Measurements from ENCODE around the gene OR2C1.

Gene OR2C1

DNA sequence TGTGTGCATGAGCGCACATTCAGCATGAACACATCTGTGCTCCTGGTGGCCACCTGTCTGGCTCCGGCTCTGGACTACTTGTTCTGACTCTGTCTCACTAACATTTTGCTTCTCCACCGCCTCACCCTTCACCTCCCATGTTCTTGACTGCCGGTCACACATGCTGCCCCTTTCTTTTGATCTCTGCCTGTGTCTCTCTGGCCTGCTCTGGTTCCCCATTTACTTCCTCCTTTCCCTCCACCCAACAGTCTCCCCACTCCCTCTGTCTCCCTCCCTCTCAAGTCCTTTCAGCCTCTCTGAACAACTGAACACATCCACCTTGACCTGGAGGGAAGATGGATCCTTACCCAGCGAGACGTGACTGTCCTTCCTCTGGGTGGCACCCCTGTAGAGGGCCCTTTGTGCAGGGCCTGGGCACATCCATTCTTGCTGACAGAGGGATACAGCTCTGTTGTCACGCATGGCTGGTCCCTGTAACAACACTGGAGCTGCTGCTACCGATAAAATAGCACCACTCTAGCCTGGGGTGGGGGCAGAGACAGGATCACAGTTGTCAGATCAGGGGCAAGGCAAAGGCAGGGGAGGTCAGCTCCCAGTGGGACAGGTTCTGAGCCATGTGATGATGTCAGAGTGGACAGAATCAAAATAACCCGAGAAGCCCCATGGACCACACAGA is 34.1 kb downstream of the OR2C1 start:
- H3K4me1 ChIP-seq (ENCODE audit: insufficient read depth, low read length) = no peaks in the 10 kb centered on the region
- peaks cover 13% of the 10 kb centered on the region for H3K9me3 ChIP-seq (ENCODE audit: insufficient read depth, low read depth, low read length)
- H3K27me3 ChIP-seq (ENCODE audit: insufficient read depth, low read length) = no peaks in the 10 kb centered on the region
- H3K36me3 ChIP-seq (ENCODE audit: insufficient read depth, low read length) = peaks cover 72% of the 10 kb centered on the region
- no peak overlapping the region for H3K4me3 ChIP-seq (ENCODE audit: low read length)
- H3K9ac ChIP-seq (ENCODE audit: low read depth, low read length) = no peak overlapping the region
- WGBS = 90% methylated on average over 9 of the region's 9 CpGs
- H3K27ac ChIP-seq (ENCODE audit: low read depth, low read length) = no peak overlapping the region

GRCh38 chr16:3400446-3400778 is 44.7 kb downstream of the OR2C1 start:
- H3K27ac ChIP-seq (ENCODE audit: low read depth, low read length) = peak overlapping the region; percentile 75
- no peaks in the 10 kb centered on the region for H3K4me1 ChIP-seq (ENCODE audit: insufficient read depth, low read length)
- H3K36me3 ChIP-seq (ENCODE audit: insufficient read depth, low read length) = peaks cover 54% of the 10 kb centered on the region
- under 1% methylated on average over 18 of the region's 18 CpGs for WGBS
- peak overlapping the region; percentile 87 for H3K9ac ChIP-seq (ENCODE audit: low read depth, low read length)
- H3K9me3 ChIP-seq (ENCODE audit: insufficient read depth, low read depth, low read length) = peaks cover 20% of the 10 kb centered on the region; the same call in 1 of the 2 replicates
- no peaks in the 10 kb centered on the region for H3K27me3 ChIP-seq (ENCODE audit: insufficient read depth, low read length)
- H3K4me3 ChIP-seq (ENCODE audit: low read length) = peak overlapping the region; percentile 90

GRCh38 chr16:3400779-3401688 is 45.3 kb downstream of the OR2C1 start, which contains the start of the genes ZNF174 and ZSCAN32:
ZNF174 (plus strand) TSS chr16:3401215; CDS start chr16:3402005, 790 bp downstream.
ZSCAN32 (minus strand) TSS chr16:3401004; CDS start chr16:3397557, 3,447 bp downstream.
- Histone ChIP-seq H3K9ac (ENCODE audit: low read depth, low read length) (peak within 1 kb of the TSS; percentile 87), H3K36me3 (ENCODE audit: insufficient read depth, low read length) (peaks cover 54% of the 10 kb centered on the region), H3K27ac (ENCODE audit: low read depth, low read length) (peak within 1 kb of the TSS; percentile 75), H3K27me3 (ENCODE audit: insufficient read depth, low read length) (no peaks in the 10 kb centered on the region), H3K4me1 (ENCODE audit: insufficient read depth, low read length) (no peaks in the 10 kb centered on the region), H3K9me3 (ENCODE audit: insufficient read depth, low read depth, low read length) (peaks cover 24% of the 10 kb centered on the region; the same call in 1 of the 2 replicates), H3K4me3 (ENCODE audit: low read length) (peak within 1 kb of the TSS; percentile 90)
- under 1% methylated on average over 95 of the region's 95 CpGs for WGBS

DNA sequence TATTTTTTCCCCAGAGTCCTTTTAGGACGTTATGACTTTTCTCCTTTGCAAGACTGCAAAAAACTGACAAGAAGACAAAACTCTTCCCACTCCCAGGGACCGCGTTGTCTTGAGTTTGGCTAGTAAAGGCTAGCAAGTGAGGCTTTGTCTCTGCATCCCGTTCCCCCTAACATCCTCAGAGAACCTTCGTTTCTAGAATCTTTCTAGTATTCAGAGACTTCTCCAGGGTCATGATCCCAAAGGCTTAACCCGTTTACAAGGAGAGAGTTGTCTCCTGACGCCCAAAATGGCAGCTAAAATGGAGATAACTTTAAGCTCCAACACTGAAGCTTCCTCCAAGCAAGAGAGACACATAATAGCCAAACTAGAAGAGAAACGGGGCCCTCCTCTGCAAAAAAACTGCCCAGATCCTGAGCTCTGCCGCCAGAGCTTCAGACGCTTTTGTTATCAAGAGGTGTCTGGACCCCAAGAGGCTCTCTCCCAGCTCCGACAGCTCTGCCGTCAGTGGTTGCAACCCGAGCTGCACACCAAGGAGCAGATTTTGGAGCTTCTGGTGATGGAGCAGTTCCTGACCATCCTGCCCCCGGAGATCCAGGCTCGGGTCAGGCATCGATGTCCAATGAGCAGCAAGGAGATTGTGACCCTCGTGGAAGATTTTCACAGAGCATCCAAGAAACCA is 46.2 kb downstream of the OR2C1 start:
- no peaks in the 10 kb centered on the region for H3K4me1 ChIP-seq (ENCODE audit: insufficient read depth, low read length)
- H3K4me3 ChIP-seq (ENCODE audit: low read length) = peak overlapping the region; percentile 90
- peaks cover 54% of the 10 kb centered on the region for H3K36me3 ChIP-seq (ENCODE audit: insufficient read depth, low read length)
- peak overlapping the region; percentile 71 for H3K9ac ChIP-seq (ENCODE audit: low read depth, low read length)
- peaks cover 33% of the 10 kb centered on the region for H3K9me3 ChIP-seq (ENCODE audit: insufficient read depth, low read depth, low read length)
- no peaks in the 10 kb centered on the region for H3K27me3 ChIP-seq (ENCODE audit: insufficient read depth, low read length)
- WGBS = 26% methylated on average over 17 of the region's 17 CpGs
- no peak overlapping the region; the same call in 1 of the 2 replicates for H3K27ac ChIP-seq (ENCODE audit: low read depth, low read length)

Measured in HUES64 (cell line).